Measurements from ENCODE around the gene HPCAL4. TPM values are rescaled to one million over a fixed set of nuclear protein-coding genes. Genes with fewer than 3 reads are reported as not detected.

HPCAL4 gene
- total RNA-seq, 4 donors from 2014 or later = 0.17 to 1.8 TPM; not detected in 2

DNA sequence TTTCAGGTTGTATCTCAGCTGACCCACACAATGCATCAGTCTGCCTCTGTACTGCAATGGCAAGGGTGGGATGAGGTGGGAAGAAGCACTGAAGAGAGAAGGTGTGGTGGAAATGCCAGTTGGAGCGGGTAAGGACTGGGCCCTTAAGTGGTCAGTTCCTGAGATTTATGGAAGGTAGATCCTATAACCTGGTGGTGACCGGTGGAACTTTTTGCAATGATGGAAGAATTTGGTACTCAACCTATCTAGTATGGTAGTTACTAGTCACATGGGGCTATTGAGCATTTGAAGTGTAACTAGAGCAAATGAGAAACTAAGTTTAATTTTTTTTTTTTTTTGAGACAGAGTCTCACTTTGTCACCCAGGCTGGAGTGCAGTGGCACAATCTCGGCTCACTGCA lies 8.2 kb upstream of the HPCAL4 start:
- TF ChIP-seq EP300 (IDR thresholded peaks at IDR 0.05) = no peak
- TF ChIP-seq POLR2AphosphoS5 (IDR thresholded peaks at IDR 0.05) = no peak
- TF ChIP-seq POLR2A (IDR thresholded peaks at IDR 0.05) = no peak
- TF ChIP-seq CTCF (IDR thresholded peaks at IDR 0.05) = no peak
- WGBS, 2 donors (ENCODE audit: low coverage in 1 of 2) = 96 to 100% methylated on average over 3 of the region's 3 CpGs
- H3K4me1 ChIP-seq = peaks cover 0 to 10% (median 0%) of the 10 kb centered on the region in 3 donors
- H3K4me3 ChIP-seq = no peak overlapping the region
- no peaks in the 10 kb centered on the region for H3K9me3 ChIP-seq
- no peak for ATAC-seq
- no peak overlapping the region for H3K27ac ChIP-seq
- no peaks in the 10 kb centered on the region for H3K36me3 ChIP-seq
- H3K27me3 ChIP-seq = peaks cover 31% of the 10 kb centered on the region

DNA sequence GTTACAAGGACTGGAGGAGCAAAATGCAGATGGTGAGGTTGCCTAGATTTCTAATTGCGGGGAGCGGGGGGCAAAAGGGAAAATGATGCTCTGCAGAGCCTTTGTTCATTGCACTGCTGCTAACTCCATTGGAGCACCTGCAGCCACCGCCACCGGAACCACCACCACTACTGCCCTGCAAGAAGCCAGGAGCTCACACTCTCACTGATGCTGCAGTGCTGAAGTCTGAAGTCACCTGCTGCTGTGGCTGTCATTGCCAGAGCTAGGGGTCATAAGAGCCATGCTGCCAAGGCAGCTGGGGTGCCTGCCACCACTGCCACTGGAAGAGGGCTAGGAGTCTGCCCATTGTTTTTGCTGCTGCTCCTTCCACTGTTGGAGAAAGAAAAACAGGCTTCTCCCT lies 7.3 kb upstream of the HPCAL4 start:
- Histone ChIP-seq H3K27ac (no peak overlapping the region), H3K4me3 (no peak overlapping the region), H3K9me3 (no peaks in the 10 kb centered on the region), H3K27me3 (peaks cover 38% of the 10 kb centered on the region), H3K4me1 (peaks cover 0 to 10% (median 0%) of the 10 kb centered on the region in 3 donors), H3K36me3 (no peaks in the 10 kb centered on the region)
- no peak for ATAC-seq
- 59% methylated on average over 2 of the region's 4 CpGs; no CpG with 5 or more reads in 1 of the 2 donors for WGBS, 2 donors (ENCODE audit: low coverage in 1 of 2)
- no peak for TF ChIP-seq POLR2A (IDR thresholded peaks at IDR 0.05)
- TF ChIP-seq POLR2AphosphoS5 (IDR thresholded peaks at IDR 0.05) = no peak
- no peak for TF ChIP-seq CTCF (IDR thresholded peaks at IDR 0.05)
- no peak for TF ChIP-seq EP300 (IDR thresholded peaks at IDR 0.05)

DNA sequence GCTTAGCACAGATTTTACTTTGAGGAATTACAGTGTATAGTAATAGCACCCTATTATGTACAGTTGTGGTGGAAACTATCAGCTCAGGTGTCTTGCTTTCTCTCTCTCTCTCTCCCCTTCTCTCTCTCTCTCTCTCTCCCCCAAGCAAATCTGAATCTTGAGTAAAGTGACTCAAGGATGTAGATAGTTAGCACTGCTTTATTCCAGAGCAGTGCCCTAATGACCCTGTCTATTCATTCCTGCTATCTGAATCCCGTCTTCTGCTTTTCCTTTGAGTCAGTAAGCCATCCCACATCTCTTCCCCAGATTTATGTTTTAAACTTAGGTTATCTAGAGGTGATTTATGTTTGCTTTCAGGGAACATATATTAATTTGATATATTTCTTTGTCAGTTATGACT lies 5.2 kb upstream of the HPCAL4 start:
- H3K4me3 ChIP-seq = no peak overlapping the region
- ATAC-seq = no peak
- peaks cover 0 to 16% (median 12%) of the 10 kb centered on the region in 3 donors for H3K4me1 ChIP-seq
- TF ChIP-seq CTCF (IDR thresholded peaks at IDR 0.05) (no peak), EP300 (IDR thresholded peaks at IDR 0.05) (no peak), POLR2AphosphoS5 (IDR thresholded peaks at IDR 0.05) (no peak), POLR2A (IDR thresholded peaks at IDR 0.05) (no peak)
- H3K27ac ChIP-seq = no peak overlapping the region
- WGBS, 2 donors (ENCODE audit: low coverage in 1 of 2) = 29 to 89% methylated on average over 1 of the region's 1 CpG
- no peaks in the 10 kb centered on the region for H3K36me3 ChIP-seq
- H3K9me3 ChIP-seq = no peaks in the 10 kb centered on the region
- H3K27me3 ChIP-seq = peaks cover 59% of the 10 kb centered on the region

DNA sequence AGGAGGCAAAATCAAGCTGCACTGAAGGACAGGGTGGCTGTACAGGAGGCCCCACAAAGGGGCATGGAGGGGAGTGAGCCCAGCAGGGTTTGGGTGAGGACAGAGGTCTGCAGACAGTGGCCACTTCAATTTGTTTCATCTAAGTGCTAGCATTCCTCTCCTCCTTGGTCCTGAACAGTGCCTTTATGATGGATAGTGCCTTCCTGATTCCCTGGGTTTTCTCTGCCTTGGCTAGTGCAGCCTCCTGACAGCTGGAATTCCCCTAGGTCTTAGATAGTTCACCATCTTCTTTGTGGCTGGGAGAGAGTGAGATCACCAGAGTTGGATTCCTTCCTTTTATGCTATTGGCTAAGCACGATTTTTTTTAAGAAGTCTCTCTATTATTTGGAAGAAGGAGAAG lies 3.8 kb upstream of the HPCAL4 start:
- no peak for ATAC-seq
- Histone ChIP-seq H3K4me3 (no peak overlapping the region), H3K36me3 (no peaks in the 10 kb centered on the region), H3K27ac (no peak overlapping the region), H3K9me3 (no peaks in the 10 kb centered on the region), H3K27me3 (peaks cover 67% of the 10 kb centered on the region), H3K4me1 (peaks cover 0 to 20% (median 19%) of the 10 kb centered on the region in 3 donors)
- WGBS, 2 donors (ENCODE audit: low coverage in 1 of 2) = 20% methylated on average over 1 of the region's 1 CpG; no CpG with 5 or more reads in 1 of the 2 donors
- TF ChIP-seq POLR2A (IDR thresholded peaks at IDR 0.05) (no peak), POLR2AphosphoS5 (IDR thresholded peaks at IDR 0.05) (no peak), EP300 (IDR thresholded peaks at IDR 0.05) (no peak), CTCF (IDR thresholded peaks at IDR 0.05) (no peak)

- no peak for ATAC-seq
- H3K36me3 ChIP-seq = no peaks in the 10 kb centered on the region
- peaks cover 0 to 20% (median 19%) of the 10 kb centered on the region in 3 donors for H3K4me1 ChIP-seq
- peaks cover 74% of the 10 kb centered on the region for H3K27me3 ChIP-seq
- TF ChIP-seq POLR2A (IDR thresholded peaks at IDR 0.05) = no peak
- TF ChIP-seq CTCF (IDR thresholded peaks at IDR 0.05) = no peak
- no peak for TF ChIP-seq EP300 (IDR thresholded peaks at IDR 0.05)
- no peak for TF ChIP-seq POLR2AphosphoS5 (IDR thresholded peaks at IDR 0.05)
- H3K27ac ChIP-seq = no peak overlapping the region
- H3K4me3 ChIP-seq = no peak overlapping the region
- no peaks in the 10 kb centered on the region for H3K9me3 ChIP-seq
- WGBS, 2 donors (ENCODE audit: low coverage in 1 of 2) = no CpG with 5 or more reads among the region's 1 CpG
Observed at GRCh38 chr1:39694026-39694425, 2.8 kb upstream of the HPCAL4 start.

All from gastroesophageal sphincter (tissue), 4 donors.